GM18502 (cell line): ENCODE measurements around the gene FN3K.
"Not testable (repeated sequence)": the region's sequence is repeated elsewhere in the genome, so short reads cannot be mapped to it uniquely, and the experiment has no call there.

Experiments used
- ATAC-seq: cut with Tn5 transposase; IDR thresholded peaks from one replicate; pipeline ENCODE4 v1.9.1; 2021; ENCODE audit warnings: mild to moderate bottlenecking; ENCODE audit not compliant: unreplicated experiment, poor library complexity

Gene FN3K

GRCh38 chr17:82767041-82767754 lies 31.8 kb downstream of the FN3K start:
- no peak for ATAC-seq

DNA sequence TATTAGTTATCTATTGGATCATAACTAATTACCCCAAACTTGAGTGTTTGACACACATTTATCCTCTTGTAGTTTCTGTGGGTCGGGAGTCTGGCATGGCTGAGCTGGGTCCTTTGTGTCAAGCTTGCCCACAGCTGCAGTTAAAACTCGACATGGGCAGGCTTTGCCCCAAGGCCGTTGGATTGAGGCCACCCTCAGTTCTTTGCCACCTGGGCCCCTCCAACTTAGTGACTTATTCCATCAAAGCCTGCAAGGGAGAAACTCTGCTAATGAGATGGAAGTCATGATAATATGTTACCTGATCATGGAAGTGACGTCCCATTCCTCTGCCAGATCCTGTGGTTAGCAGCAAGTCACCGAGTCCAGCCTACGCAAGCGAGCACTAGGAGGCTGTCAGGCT lies 33.6 kb downstream of the FN3K start:
- no peak for ATAC-seq

- ATAC-seq = no peak
Measured at GRCh38 chr17:82772026-82772425, 36.6 kb downstream of the FN3K start.

DNA sequence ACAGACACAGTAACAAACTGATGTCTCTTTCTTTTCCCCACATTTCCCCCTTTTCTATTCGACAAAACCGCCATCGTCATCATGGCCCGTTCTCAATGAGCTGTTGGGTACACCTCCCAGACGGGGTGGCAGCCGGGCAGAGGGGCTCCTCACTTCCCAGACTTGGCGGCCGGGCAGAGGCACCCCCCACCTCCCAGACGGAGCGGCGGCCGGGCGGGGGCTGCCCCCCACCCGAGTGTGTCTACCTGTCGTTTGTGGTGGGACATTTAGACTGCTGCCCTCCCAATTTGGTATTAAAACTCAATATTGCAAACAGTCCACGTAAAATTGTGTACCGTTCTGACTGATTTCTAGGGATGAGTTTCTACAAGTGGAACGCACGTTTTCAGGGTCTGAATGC lies 39.0 kb downstream of the FN3K start:
- ATAC-seq = not testable (repeated sequence)

DNA sequence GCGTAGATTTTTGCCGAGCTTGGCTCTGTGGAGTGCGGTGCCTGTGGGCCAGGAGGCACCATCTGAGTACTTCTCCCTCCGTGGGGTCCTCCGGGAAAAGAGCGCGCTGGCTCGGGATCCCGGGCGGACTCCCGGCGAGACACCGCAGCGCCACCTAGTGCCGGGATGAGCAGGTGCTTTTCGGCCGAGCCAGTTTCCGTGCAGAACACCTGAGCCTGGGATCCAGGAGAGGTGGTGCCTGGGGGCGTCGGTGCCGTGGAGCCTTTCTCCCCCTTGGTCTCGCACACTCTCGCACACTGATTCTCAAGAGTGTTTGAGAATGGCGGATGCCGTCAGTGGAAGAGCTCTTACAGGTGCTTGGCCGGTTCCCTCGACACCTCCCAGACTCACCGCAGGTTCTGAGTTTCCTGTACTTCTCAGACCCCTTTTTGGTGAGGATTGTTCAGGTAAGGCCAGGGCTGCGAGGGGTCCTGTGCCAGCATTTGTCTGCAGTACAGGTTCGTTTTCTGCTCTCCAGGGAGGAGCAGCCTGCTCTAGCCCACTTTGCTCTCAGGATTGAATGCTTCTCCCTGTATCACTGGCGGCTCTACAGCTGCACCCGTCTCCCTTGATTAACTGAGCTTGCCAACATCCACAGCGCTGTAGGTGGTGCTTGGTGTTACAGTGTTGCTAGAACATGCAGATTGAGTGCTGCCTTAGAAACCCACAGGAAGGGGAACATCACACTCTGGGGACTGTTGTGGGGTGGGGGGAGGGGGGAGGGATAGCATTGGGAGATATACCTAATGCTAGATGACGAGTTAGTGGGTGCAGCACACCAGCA lies 39.8 kb downstream of the FN3K start:
- no peak for ATAC-seq

DNA sequence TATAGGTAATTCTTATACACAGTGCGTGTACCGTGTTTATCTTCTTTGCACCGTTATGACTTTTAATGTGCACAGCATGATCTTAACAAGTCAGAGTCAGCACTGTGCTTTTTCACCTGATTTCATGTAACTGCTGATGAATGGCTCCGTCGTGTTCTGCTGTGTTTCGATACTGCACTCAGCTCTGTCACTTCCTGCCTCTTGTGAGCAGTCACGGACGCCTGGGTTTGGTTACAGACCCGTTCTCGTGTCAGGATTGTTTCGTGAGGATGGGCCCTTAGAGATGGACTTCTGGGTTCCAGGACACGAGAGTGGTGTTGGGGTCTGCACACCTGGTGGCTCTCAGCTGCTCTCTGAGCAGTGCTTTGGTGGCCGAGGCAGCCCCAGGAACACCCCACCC lies 41.0 kb downstream of the FN3K start:
- ATAC-seq = no peak

- ATAC-seq = not testable (repeated sequence)
Measured at GRCh38 chr17:82777778-82778375, 42.5 kb downstream of the FN3K start.

GRCh38 chr17:82779541-82779940 lies 44.1 kb downstream of the FN3K start:
- no peak for ATAC-seq

DNA sequence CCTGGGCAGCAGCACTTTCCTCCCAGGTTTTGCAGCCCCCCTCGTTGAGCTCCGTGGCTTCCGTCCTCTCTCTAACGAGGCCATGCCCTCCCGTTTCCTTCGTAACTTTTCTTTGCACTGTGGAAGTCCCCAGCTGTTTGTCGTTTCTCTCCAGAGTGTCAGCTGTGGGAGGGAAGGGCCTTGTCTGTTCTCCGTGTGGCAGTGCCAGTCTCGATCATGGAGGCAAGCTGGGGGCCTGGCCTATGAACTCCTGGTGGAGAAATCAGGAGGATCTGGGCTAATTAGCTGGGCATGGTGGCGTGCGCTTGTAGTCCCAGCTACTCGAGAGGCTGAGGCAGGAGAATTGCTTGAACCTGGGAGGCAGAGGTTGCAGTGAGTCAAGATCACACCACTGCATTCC lies 44.8 kb downstream of the FN3K start:
- ATAC-seq = no peak

DNA sequence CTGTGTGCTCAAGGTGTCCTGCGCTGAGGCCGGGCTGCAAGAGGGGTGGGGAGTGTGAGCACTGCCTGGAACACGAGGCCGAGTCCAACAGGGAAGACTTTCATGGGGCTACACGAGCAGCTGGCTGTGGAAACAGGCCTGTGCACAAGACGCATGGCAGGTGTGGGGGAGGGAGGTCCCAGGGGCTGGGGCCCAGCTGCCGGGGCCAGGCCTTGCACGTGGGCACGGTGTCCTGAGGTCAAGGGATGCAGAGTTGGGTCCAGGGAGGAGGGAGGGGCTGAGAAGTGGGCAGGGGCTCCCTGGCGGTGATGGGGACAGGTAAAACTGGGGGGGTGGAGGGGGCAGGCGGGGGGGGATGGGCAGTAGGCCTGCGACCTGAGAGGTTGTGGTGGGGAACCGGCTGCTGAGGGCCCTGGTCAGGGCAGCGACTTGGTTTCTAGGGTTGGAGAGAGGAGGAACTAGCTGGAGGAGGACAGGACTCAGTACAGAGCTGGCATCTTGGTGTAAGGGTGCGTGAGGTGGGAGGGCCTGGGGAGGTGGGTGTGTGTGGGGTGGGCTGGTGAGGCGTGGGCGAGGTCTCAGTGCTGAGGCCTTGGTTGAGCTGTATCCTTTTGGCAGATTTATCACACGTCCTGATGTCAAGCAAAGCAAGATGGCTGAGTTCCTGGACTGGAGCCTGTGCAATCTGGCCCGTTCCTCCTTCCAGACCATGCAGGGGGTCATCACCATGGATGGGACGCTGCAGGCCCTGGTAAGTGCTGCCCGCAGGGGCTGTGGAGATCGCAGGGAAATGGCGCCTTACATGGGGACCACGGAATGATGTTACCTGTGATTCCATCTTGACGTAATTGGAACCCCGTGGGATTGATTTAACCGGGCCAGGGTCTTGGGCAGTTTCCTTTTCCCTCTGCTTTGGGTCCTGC lies 45.8 kb downstream of the FN3K start:
- no peak for ATAC-seq

DNA sequence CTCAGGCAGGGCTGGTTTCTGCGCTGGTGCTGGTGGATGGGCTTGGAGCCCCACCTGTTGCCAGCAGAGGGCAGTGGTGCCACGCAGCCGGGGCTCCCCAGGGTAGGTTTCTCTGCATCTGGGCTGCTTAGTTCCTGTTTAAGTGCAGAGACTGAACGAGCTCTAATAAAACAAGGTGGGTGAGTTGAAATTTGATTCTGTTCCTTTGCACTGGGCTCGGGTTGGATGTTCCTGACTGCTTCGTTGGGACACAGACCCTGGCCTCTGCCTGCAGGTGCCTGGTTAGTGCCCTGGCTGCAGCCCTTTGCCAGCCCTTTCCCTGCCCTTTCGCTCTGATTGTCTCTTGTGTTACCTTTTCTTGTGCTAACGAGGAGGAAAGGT lies 46.5 kb downstream of the FN3K start:
- ATAC-seq = no peak

DNA sequence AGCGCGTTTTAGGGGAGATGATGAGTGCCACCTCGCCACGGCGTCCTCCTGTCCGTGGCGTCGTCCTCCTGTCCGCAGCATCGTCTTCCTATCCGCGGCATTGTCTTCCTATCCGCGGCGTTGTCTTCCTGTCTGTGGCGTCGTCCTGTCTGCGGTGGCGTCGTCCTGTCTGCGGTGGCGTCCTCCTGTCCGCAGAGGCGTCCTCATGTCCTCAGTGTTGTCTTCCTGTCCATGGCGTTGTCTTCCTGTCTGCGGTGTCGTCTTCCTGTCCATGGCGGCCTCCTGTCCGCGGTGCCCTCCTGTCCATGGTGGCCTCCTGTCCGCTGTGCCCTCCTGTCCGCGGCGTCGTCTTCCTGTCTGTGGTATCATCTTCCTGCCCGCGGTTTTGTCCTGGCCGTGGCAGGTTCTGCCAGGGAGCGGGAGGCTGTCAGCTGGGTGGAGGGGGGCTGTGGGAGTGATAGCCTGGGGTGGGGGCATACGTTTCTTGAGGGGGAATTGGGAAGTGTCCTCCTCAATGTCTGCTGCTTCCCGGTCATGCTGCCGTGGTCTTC lies 47.3 kb downstream of the FN3K start:
- no peak for ATAC-seq

GRCh38 chr17:82783498-82783897 lies 48.1 kb downstream of the FN3K start:
- no peak for ATAC-seq

DNA sequence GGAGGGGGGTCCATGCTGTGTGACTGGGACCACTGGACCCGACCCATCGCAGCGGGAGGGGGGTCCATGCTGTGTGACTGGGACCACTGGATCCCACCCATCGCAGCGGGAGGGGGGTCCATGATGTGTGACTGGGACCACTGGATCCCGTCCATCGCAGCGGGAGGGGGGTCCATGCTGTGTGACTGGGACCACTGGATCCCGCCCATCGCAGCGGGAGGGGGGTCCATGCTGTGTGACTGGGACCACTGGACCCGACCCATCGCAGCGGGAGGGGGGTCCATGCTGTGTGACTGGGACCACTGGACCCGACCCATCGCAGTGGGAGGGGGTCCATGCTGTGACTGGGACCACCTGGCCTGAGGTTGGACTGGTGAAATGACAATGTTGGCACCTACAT lies 50.2 kb downstream of the FN3K start:
- not testable (repeated sequence) for ATAC-seq

DNA sequence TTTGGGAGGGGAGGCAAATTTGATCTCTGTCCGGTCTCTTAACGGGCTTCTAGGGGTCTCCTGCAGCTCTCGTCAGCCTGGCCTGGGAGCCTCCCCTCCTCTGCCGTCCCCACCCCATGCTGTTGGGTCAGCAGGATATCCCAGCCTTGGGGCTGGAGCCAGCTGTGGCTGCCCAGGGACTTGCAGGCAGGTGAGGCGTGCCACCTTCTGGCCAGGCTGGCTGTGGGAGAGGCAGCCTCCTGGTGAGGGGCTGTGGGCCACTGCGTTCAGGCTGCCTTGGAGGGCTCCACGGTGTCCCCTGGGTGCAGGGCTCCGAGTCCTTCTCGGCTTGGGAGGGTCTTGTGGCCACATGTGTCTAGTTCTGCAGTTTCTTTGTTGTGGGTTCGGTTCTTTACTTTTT lies 51.0 kb downstream of the FN3K start:
- ATAC-seq = no peak

DNA sequence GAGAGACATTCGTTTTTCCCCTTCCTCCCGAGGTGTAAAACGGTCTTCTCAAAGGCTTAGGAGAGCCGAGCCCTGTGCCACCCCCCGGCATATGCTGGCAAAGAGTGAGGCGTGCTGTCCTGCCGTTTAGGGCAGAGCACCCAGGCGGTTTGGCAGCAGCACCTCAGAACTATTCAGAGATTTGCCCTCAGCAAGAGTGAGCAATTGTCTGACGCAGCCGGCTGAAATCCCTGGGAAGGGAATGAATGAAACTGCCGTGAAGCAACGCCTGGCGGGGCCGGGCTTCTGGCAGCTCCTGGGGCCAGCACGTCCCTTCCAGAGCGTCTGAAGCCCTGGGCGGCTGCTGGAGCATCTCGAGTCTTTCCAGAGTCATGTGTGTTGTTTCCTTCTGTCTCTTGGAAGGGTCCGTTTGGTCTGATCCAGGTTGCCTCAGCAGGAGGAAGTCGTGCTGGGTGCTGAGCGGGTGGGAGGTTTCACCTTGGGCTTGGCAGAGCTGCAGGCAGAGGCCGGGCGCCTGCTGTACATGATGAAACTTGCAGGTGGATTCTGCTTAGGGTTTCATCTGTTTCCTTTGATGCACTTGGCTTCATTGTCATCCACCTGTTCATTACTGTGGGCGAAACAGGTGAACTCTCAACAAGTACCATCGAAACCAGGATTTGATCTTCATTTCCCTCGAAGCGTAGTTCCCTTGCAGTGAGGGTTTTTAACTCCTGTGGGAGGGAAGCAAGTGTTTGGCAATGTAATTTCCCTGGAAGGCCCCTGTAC lies 51.9 kb downstream of the FN3K start:
- no peak for ATAC-seq

DNA sequence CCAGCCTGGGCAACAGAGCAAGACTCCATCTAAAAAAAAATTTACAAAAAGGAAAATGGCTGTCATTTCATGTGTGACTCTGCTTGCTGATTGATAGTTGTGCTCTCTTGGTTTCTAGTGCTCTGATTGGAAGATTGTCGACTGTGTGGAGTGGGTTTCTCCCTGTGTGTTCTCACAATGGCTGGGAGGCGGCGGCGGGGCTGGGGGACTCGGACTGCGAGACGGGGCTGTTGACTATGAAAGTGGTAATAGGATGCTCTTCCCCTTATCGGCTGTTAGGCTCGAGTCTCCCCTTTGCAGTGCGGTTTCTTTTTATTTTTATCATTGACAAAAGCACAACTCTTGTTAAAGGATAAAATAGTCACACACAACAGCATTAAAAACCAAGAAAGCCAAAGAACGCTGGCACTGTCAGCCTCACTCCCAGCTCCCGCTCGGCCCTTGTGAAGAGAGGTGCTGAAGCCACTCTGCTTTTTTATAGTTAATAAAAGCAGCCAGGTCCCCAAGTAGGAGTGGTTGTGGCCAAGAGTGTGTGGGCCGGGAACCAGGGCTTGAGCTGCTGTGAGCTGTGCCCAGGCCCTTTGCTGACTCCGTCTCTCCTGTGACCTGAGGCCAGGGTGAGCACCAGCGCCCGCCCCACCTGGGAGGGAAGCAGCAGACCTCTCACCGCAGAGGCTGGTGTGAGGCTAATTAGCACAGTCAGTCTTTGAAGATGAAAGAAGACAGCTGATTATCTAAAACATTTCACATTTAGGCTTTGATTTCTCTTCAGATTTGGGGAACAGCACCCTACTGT lies 53.0 kb downstream of the FN3K start:
- no peak for ATAC-seq

- no peak for ATAC-seq
Measured at GRCh38 chr17:82789051-82789592, 53.7 kb downstream of the FN3K start.
